Measurements from ENCODE around the gene KRT32. TPM values are rescaled to one million over a fixed set of nuclear protein-coding genes. Genes with fewer than 3 reads are reported as not detected.

Gene KRT32
- polyA plus RNA-seq, 4 donors, result not detected

DNA sequence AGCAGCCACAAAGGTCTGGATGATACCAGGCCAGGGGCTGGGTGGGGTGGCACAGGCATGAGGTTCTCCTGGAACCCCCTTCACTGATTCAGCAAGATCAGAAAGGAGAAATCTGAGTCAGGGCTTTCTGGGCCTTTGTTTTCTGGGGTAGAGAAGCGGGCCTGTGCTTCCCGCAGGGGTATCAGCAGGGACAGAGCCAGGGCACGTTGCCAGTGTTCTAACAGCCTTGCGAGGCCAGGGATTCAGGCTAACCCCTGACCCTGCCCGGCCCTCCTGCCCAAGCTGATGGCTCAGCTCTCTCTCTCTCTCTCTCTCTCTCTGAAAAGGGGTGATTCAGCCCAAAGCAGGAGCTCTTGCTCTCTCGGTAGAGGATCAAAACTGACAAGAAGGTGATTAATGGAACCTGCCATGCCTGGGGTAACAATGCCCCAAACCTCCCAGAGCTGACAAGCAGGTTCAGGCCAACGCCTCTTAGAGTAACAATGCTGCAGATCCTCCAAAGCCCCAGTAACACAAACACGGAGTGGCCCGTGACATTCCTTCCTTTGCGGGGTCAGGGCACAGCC, 40.2 kb upstream of the KRT32 start:
- Histone ChIP-seq H3K4me3 (ENCODE audit: low read depth in 1 of 3, low read length in 3 of 3) (no peak overlapping the region), H3K4me1 (ENCODE audit: control insufficient read depth in 3 of 3, insufficient read depth in 2 of 3, low read depth in 1 of 3, low read length in 2 of 3) (peaks cover 0 to 13% (median 4%) of the 10 kb centered on the region in 3 donors), H3K9me3 (ENCODE audit: control insufficient read depth in 2 of 2, insufficient read depth in 1 of 2, low read depth in 1 of 2, low read length in 1 of 2) (no peaks in the 10 kb centered on the region), H3K27me3 (ENCODE audit: control insufficient read depth in 3 of 3, insufficient read depth in 3 of 3, low read length in 3 of 3) (no peaks in the 10 kb centered on the region), H3K36me3 (ENCODE audit: control insufficient read depth in 3 of 3, insufficient read depth in 2 of 3, low read depth in 1 of 3, low read length in 3 of 3) (no peaks in the 10 kb centered on the region), H3K27ac (ENCODE audit: low read depth in 1 of 3, low read length in 2 of 3) (no peak overlapping the region)
- DNase-seq (no peak), FAIRE-seq (no peak)
- 57 to 70% (median 63%) methylated on average over 10 of the region's 10 CpGs for WGBS, 3 donors

- H3K4me3 ChIP-seq (ENCODE audit: low read depth in 1 of 3, low read length in 3 of 3), result no peak overlapping the region
These were observed 38.9 kb upstream of the KRT32 start for GRCh38 chr17:41505809-41506767.

GRCh38 chr17:41505007-41505808, 38.0 kb upstream of the KRT32 start, which contains the start of gene KRT13:
Gene KRT13 (minus strand): TSS chr17:41505612. CDS start chr17:41505550, 62 bp downstream.
- DNase-seq, result no peak
- Histone ChIP-seq H3K36me3 (ENCODE audit: control insufficient read depth in 3 of 3, insufficient read depth in 2 of 3, low read depth in 1 of 3, low read length in 3 of 3) (no peaks in the 10 kb centered on the region), H3K27me3 (ENCODE audit: control insufficient read depth in 3 of 3, insufficient read depth in 3 of 3, low read length in 3 of 3) (peaks cover 0 to 4% (median 0%) of the 10 kb centered on the region in 3 donors), H3K4me3 (ENCODE audit: low read depth in 1 of 3, low read length in 3 of 3) (no peak within 1 kb of the TSS), H3K27ac (ENCODE audit: low read depth in 1 of 3, low read length in 2 of 3) (no peak within 1 kb of the TSS), H3K4me1 (ENCODE audit: control insufficient read depth in 3 of 3, insufficient read depth in 2 of 3, low read depth in 1 of 3, low read length in 2 of 3) (no peaks in the 10 kb centered on the region), H3K9me3 (ENCODE audit: control insufficient read depth in 2 of 2, insufficient read depth in 1 of 2, low read depth in 1 of 2, low read length in 1 of 2) (no peaks in the 10 kb centered on the region)
- FAIRE-seq, result no peak
- WGBS, 3 donors, result 82 to 88% (median 83%) methylated on average over 17 of the region's 17 CpGs

More at GRCh38 chr17:41505809-41506767, 38.9 kb upstream of the KRT32 start:
- H3K4me1 ChIP-seq (ENCODE audit: control insufficient read depth in 3 of 3, insufficient read depth in 2 of 3, low read depth in 1 of 3, low read length in 2 of 3), result peaks cover 0 to 8% (median 4%) of the 10 kb centered on the region in 3 donors
- FAIRE-seq (no peak), DNase-seq (no peak)
- H3K27me3 ChIP-seq (ENCODE audit: control insufficient read depth in 3 of 3, insufficient read depth in 3 of 3, low read length in 3 of 3), result peaks cover 0 to 4% (median 0%) of the 10 kb centered on the region in 3 donors
- WGBS, 3 donors, result 58 to 71% (median 59%) methylated on average over 14 of the region's 14 CpGs
- H3K9me3 ChIP-seq (ENCODE audit: control insufficient read depth in 2 of 2, insufficient read depth in 1 of 2, low read depth in 1 of 2, low read length in 1 of 2), result no peaks in the 10 kb centered on the region
- no peak overlapping the region for H3K27ac ChIP-seq (ENCODE audit: low read depth in 1 of 3, low read length in 2 of 3)
- H3K36me3 ChIP-seq (ENCODE audit: control insufficient read depth in 3 of 3, insufficient read depth in 2 of 3, low read depth in 1 of 3, low read length in 3 of 3), result no peaks in the 10 kb centered on the region

- WGBS, 3 donors, result 55 to 72% (median 62%) methylated on average over 8 of the region's 8 CpGs
- Histone ChIP-seq H3K27me3 (ENCODE audit: control insufficient read depth in 3 of 3, insufficient read depth in 3 of 3, low read length in 3 of 3) (peaks cover 0 to 4% (median 0%) of the 10 kb centered on the region in 3 donors), H3K27ac (ENCODE audit: low read depth in 1 of 3, low read length in 2 of 3) (no peak overlapping the region), H3K4me1 (ENCODE audit: control insufficient read depth in 3 of 3, insufficient read depth in 2 of 3, low read depth in 1 of 3, low read length in 2 of 3) (no peaks in the 10 kb centered on the region), H3K9me3 (ENCODE audit: control insufficient read depth in 2 of 2, insufficient read depth in 1 of 2, low read depth in 1 of 2, low read length in 1 of 2) (no peaks in the 10 kb centered on the region), H3K4me3 (ENCODE audit: low read depth in 1 of 3, low read length in 3 of 3) (no peak overlapping the region), H3K36me3 (ENCODE audit: control insufficient read depth in 3 of 3, insufficient read depth in 2 of 3, low read depth in 1 of 3, low read length in 3 of 3) (no peaks in the 10 kb centered on the region)
- FAIRE-seq (no peak), DNase-seq (no peak)
These were observed 37.2 kb upstream of the KRT32 start for GRCh38 chr17:41504246-41504977.

GRCh38 chr17:41503202-41503601, 36.0 kb upstream of the KRT32 start:
- Histone ChIP-seq H3K36me3 (ENCODE audit: control insufficient read depth in 3 of 3, insufficient read depth in 2 of 3, low read depth in 1 of 3, low read length in 3 of 3) (no peaks in the 10 kb centered on the region), H3K4me1 (ENCODE audit: control insufficient read depth in 3 of 3, insufficient read depth in 2 of 3, low read depth in 1 of 3, low read length in 2 of 3) (no peaks in the 10 kb centered on the region), H3K27ac (ENCODE audit: low read depth in 1 of 3, low read length in 2 of 3) (no peak overlapping the region), H3K27me3 (ENCODE audit: control insufficient read depth in 3 of 3, insufficient read depth in 3 of 3, low read length in 3 of 3) (peaks cover 0 to 4% (median 0%) of the 10 kb centered on the region in 3 donors), H3K4me3 (ENCODE audit: low read depth in 1 of 3, low read length in 3 of 3) (no peak overlapping the region), H3K9me3 (ENCODE audit: control insufficient read depth in 2 of 2, insufficient read depth in 1 of 2, low read depth in 1 of 2, low read length in 1 of 2) (no peaks in the 10 kb centered on the region)
- FAIRE-seq (no peak), DNase-seq (no peak)
- 83 to 94% (median 91%) methylated on average over 9 of the region's 9 CpGs for WGBS, 3 donors

DNA sequence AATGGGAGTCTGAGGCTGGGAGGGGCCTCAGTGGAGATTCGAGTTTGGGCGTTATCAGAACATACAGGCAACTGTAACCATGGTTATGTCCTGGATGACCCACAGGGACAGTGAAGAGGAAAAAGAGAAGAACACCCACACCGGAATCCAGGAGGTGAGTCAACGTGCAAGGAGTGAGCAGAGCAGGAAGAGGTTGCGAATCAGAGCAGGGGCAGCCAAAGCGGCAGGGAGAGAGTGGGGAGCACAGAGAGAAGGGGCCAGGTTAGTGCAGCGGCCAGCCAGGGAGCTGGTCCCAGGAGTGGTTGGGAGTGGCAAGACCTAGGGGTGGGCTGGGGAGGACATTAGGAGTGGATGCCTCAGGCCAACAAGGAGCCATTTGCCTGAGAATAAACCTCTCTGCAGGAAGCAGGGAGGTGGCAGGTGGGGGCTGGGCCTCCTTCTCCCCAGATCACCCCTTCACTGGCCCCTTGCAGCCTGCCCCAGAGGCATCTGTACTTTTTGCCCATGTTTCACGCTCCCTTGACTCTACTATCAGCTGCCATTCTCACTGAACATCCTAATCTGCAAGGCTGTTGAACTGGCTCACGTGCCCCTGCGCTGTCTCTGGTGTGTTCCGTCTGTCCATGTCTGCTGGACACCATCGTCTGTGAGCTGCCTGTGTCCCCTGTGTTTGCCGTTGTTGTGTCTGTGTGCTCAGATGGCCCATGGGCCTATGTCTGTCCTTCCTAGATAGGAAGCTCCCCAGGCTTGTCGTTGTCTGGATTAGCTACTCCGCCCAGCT, 33.1 kb upstream of the KRT32 start:
- 66 to 70% (median 67%) methylated on average over 15 of the region's 15 CpGs for WGBS, 3 donors
- H3K9me3 ChIP-seq (ENCODE audit: control insufficient read depth in 2 of 2, insufficient read depth in 1 of 2, low read depth in 1 of 2, low read length in 1 of 2), result no peaks in the 10 kb centered on the region
- H3K4me1 ChIP-seq (ENCODE audit: control insufficient read depth in 3 of 3, insufficient read depth in 2 of 3, low read depth in 1 of 3, low read length in 2 of 3), result peaks cover 0 to 3% (median 3%) of the 10 kb centered on the region in 3 donors
- FAIRE-seq (no peak), DNase-seq (no peak)
- H3K27ac ChIP-seq (ENCODE audit: low read depth in 1 of 3, low read length in 2 of 3), result no peak overlapping the region
- no peak overlapping the region for H3K4me3 ChIP-seq (ENCODE audit: low read depth in 1 of 3, low read length in 3 of 3)
- no peaks in the 10 kb centered on the region for H3K36me3 ChIP-seq (ENCODE audit: control insufficient read depth in 3 of 3, insufficient read depth in 2 of 3, low read depth in 1 of 3, low read length in 3 of 3)
- peaks cover 0 to 4% (median 0%) of the 10 kb centered on the region in 3 donors for H3K27me3 ChIP-seq (ENCODE audit: control insufficient read depth in 3 of 3, insufficient read depth in 3 of 3, low read length in 3 of 3)

GRCh38 chr17:41499714-41500113, 32.5 kb upstream of the KRT32 start:
- WGBS, 3 donors, result 74 to 80% (median 80%) methylated on average over 5 of the region's 5 CpGs
- H3K36me3 ChIP-seq (ENCODE audit: control insufficient read depth in 3 of 3, insufficient read depth in 2 of 3, low read depth in 1 of 3, low read length in 3 of 3), result no peaks in the 10 kb centered on the region

More at GRCh38 chr17:41499714-41500113, 32.5 kb upstream of the KRT32 start:
- FAIRE-seq, result no peak
- H3K9me3 ChIP-seq (ENCODE audit: control insufficient read depth in 2 of 2, insufficient read depth in 1 of 2, low read depth in 1 of 2, low read length in 1 of 2), result no peaks in the 10 kb centered on the region
- H3K4me3 ChIP-seq (ENCODE audit: low read depth in 1 of 3, low read length in 3 of 3), result no peak overlapping the region
- no peak overlapping the region for H3K27ac ChIP-seq (ENCODE audit: low read depth in 1 of 3, low read length in 2 of 3)
- DNase-seq, result no peak
- H3K4me1 ChIP-seq (ENCODE audit: control insufficient read depth in 3 of 3, insufficient read depth in 2 of 3, low read depth in 1 of 3, low read length in 2 of 3), result peaks cover 0 to 3% (median 3%) of the 10 kb centered on the region in 3 donors
- peaks cover 0 to 4% (median 0%) of the 10 kb centered on the region in 3 donors for H3K27me3 ChIP-seq (ENCODE audit: control insufficient read depth in 3 of 3, insufficient read depth in 3 of 3, low read length in 3 of 3)

All from small intestine (tissue), 7 donors.